ENCODE results near the gene PARVB.
A peak's percentile ranks its signal among the peaks of the same experiment; 100 is the strongest.

PARVB gene

GRCh38 chr22:44205516-44206329 lies 181.6 kb downstream of the PARVB start:
- intact Hi-C loops (cut with DNase I; ENCODE audit: low total_unique reads) = no loop called here
- no peak overlapping the region for H3K4me3 ChIP-seq
- peak in 1 of 2 donors; percentile 57 for DNase-seq
- TF ChIP-seq CTCF (IDR thresholded peaks at IDR 0.05) = no peak
- peaks cover 0 to 14% of the 10 kb centered on the region in 2 donors for H3K27me3 ChIP-seq
- H3K4me1 ChIP-seq = peaks cover 0 to 4% (median 1%) of the 10 kb centered on the region in 4 donors
- H3K9me3 ChIP-seq = peaks cover 0 to 8% (median 4%) of the 10 kb centered on the region in 3 donors
- H3K27ac ChIP-seq = no peak overlapping the region
- no peaks in the 10 kb centered on the region for H3K36me3 ChIP-seq

GRCh38 chr22:44206330-44206645 lies 182.2 kb downstream of the PARVB start:
- no peak for TF ChIP-seq CTCF (IDR thresholded peaks at IDR 0.05)
- intact Hi-C loops (cut with DNase I; ENCODE audit: low total_unique reads) = no loop called here
- Histone ChIP-seq H3K4me3 (no peak overlapping the region), H3K27ac (no peak overlapping the region), H3K36me3 (no peaks in the 10 kb centered on the region), H3K27me3 (peaks cover 0 to 8% of the 10 kb centered on the region in 2 donors), H3K4me1 (peaks cover 0 to 8% (median 2%) of the 10 kb centered on the region in 4 donors), H3K9me3 (peaks cover 0 to 8% (median 4%) of the 10 kb centered on the region in 3 donors)
- no peak for DNase-seq

GRCh38 chr22:44206696-44207095 lies 182.6 kb downstream of the PARVB start:
- intact Hi-C loops (cut with DNase I; ENCODE audit: low total_unique reads) = loop anchor here (1.0 kb wide), 1 partner anchor 44 kb away; no protein-coding TSS in a partner anchor

GRCh38 chr22:44207173-44207980 lies 183.3 kb downstream of the PARVB start:
- H3K4me1 ChIP-seq = peaks cover 0 to 19% (median 7%) of the 10 kb centered on the region in 4 donors
- H3K4me3 ChIP-seq = no peak overlapping the region
- peaks cover 0 to 8% (median 4%) of the 10 kb centered on the region in 3 donors for H3K9me3 ChIP-seq
- DNase-seq = no peak
- intact Hi-C loops (cut with DNase I; ENCODE audit: low total_unique reads) = loop anchor here (1.0 kb wide), 1 partner anchor 43 kb away; no protein-coding TSS in a partner anchor
- H3K27ac ChIP-seq = no peak overlapping the region
- H3K36me3 ChIP-seq = no peaks in the 10 kb centered on the region
- no peak for TF ChIP-seq CTCF (IDR thresholded peaks at IDR 0.05)
- H3K27me3 ChIP-seq = peaks cover 0 to 5% of the 10 kb centered on the region in 2 donors

More at GRCh38 chr22:44206696-44207095, 182.6 kb downstream of the PARVB start:
- Histone ChIP-seq H3K36me3 (no peaks in the 10 kb centered on the region), H3K4me3 (no peak overlapping the region), H3K4me1 (peaks cover 0 to 12% (median 5%) of the 10 kb centered on the region in 4 donors), H3K27ac (no peak overlapping the region), H3K27me3 (peaks cover 0 to 7% of the 10 kb centered on the region in 2 donors), H3K9me3 (peaks cover 0 to 8% (median 4%) of the 10 kb centered on the region in 3 donors)
- TF ChIP-seq CTCF (IDR thresholded peaks at IDR 0.05) = no peak
- no peak for DNase-seq

- peaks cover 0 to 24% (median 6%) of the 10 kb centered on the region in 4 donors for H3K4me1 ChIP-seq
- H3K36me3 ChIP-seq = no peaks in the 10 kb centered on the region
- peaks cover 0 to 8% (median 4%) of the 10 kb centered on the region in 3 donors for H3K9me3 ChIP-seq
- H3K4me3 ChIP-seq = no peak overlapping the region
- intact Hi-C loops (cut with DNase I; ENCODE audit: low total_unique reads) = loop anchor here (1.0 kb wide), 1 partner anchor 42 kb away; no protein-coding TSS in a partner anchor
- TF ChIP-seq CTCF (IDR thresholded peaks at IDR 0.05) = no peak
- H3K27me3 ChIP-seq = peaks cover 0 to 5% of the 10 kb centered on the region in 2 donors
- H3K27ac ChIP-seq = no peak overlapping the region
- no peak for DNase-seq
Measured at GRCh38 chr22:44207981-44208317, 183.8 kb downstream of the PARVB start.
